ENCODE measurements around the gene PRKACA.

DNA sequence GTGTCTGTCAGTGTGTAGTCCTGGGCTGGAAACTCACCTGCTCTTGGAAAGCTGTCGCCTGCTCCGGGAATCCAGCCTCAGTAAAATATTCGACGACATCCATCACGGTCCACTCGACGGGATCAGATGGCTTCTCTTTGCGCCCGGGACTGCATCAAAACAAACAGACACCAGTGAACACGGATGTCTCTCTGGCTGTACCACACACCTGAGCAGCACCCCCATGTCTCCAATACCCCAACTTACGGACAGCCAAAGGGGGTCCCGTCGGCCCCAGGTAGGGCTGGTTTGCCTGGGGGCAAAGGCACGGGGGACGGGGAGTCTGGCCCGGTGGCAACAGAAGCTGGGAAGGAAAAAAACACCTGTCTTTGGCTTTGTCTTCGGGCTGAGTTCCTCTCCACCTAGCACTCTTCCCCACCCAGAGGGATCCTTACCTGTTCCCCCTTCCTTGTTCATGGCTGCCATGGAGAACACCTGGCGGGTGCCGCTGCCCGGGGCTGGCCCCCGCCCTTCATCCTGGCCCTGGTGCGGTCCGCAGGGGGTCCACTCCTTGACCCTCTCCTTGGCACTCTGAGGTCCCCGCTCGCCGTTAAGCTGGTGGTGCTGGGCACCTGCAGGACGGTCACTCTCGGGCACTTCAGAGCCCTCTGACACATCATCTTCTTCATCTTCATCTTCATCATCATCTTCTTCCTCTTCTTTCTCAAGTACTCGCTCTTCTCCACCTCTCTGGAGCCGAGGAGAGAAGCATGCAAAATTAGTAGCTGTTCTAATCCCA is 28.7 kb downstream of the PRKACA start:
- TF ChIP-seq EZH2phosphoT487 (IDR thresholded peaks at IDR 0.05; ENCODE audit: borderline replicate concordance, low read depth, low read length), result no peak
- TF ChIP-seq, protein P1, sequence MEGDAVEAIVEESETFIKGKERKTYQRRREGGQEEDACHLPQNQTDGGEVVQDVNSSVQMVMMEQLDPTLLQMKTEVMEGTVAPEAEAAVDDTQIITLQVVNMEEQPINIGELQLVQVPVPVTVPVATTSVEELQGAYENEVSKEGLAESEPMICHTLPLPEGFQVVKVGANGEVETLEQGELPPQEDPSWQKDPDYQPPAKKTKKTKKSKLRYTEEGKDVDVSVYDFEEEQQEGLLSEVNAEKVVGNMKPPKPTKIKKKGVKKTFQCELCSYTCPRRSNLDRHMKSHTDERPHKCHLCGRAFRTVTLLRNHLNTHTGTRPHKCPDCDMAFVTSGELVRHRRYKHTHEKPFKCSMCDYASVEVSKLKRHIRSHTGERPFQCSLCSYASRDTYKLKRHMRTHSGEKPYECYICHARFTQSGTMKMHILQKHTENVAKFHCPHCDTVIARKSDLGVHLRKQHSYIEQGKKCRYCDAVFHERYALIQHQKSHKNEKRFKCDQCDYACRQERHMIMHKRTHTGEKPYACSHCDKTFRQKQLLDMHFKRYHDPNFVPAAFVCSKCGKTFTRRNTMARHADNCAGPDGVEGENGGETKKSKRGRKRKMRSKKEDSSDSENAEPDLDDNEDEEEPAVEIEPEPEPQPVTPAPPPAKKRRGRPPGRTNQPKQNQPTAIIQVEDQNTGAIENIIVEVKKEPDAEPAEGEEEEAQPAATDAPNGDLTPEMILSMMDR (conservative IDR thresholded peaks at IDR 0.05; ENCODE audit: low read length), result no peak

Measured in OCI-LY7 (cell line).